PC-9 (cell line): ENCODE data around the gene CTNNA1. TPM values are rescaled to one million over a fixed set of nuclear protein-coding genes. Genes with fewer than 3 reads are reported as not detected.

Experiments
- BruUV-seq: library from RNA; stranded (reverse); fragments of 400-500 nt; replicated peaks from 2 replicates; lab custom pipeline; 2021; lab: Mats Ljungman, UMichigan
- CTCF ChIA-PET: fragments of 300-600 bp; sonication (Branson Sonifier 250); formaldehyde crosslinking; loops from one replicate; lab custom pipeline; 2022; ENCODE audit warnings: antibody characterized with exemption; lab: Charles Lee
- POLR2A ChIA-PET: fragments of 300-600 bp; sonication (Branson Sonifier 250); formaldehyde crosslinking; loops from one replicate; lab custom pipeline; 2022; ENCODE audit warnings: antibody characterized with exemption; ENCODE audit not compliant: unreplicated experiment; lab: Charles Lee
- DNase-seq, 2 experiments: peaks; one replicate each; pipeline versions ENCODE4 v3.0.0 to v3.0.0-alpha.2; 2015 to 2022; ENCODE audit warnings: mixed read lengths in 1 of 2
- H2AFZ ChIP-seq: fragments of 200-600 bp; sonication (generic); 2 replicates; pipeline ENCODE4 v1.8.1; 2017; ENCODE audit warnings: antibody characterized with exemption
- H3F3A ChIP-seq: fragments of 200-600 bp; sonication (generic); 2 replicates; pipeline ENCODE4 v1.8.1; 2017; ENCODE audit warnings: antibody characterized with exemption, mild to moderate bottlenecking, low read depth; ENCODE audit not compliant: insufficient read depth
- H3K27ac ChIP-seq: fragments of 200-600 bp; sonication (generic); 2 replicates; pipeline ENCODE4 v1.6.1; 2016; ENCODE audit warnings: mixed run types
- H3K27me3 ChIP-seq: fragments of 200-600 bp; sonication (generic); 2 replicates; pipeline ENCODE4 v1.6.1; 2016; ENCODE audit warnings: low read depth, mixed run types; ENCODE audit not compliant: insufficient read depth
- H3K36me3 ChIP-seq: fragments of 200-600 bp; sonication (generic); 2 replicates; pipeline ENCODE4 v1.6.1; 2016; ENCODE audit warnings: low read depth, mixed run types
- H3K4me1 ChIP-seq: fragments of 200-600 bp; sonication (generic); replicated peaks from 2 replicates; pipeline ENCODE4 v1.6.1; 2016; ENCODE audit warnings: mixed run types; ENCODE audit not compliant: insufficient read depth
- H3K4me2 ChIP-seq: fragments of 200-600 bp; sonication (generic); 2 replicates; pipeline ENCODE4 v1.6.1; 2017; ENCODE audit warnings: mixed run types
- H3K4me3 ChIP-seq: fragments of 200-600 bp; sonication (generic); 2 replicates; pipeline ENCODE4 v1.6.1; 2016; ENCODE audit warnings: mixed run types
- H3K79me2 ChIP-seq: fragments of 200-600 bp; sonication (generic); 2 replicates; pipeline ENCODE4 v1.6.1; 2017; ENCODE audit warnings: low read depth, mixed run types
- H3K9me2 ChIP-seq: fragments of 200-600 bp; sonication (generic); 2 replicates; pipeline ENCODE4 v1.8.1; 2017; ENCODE audit warnings: mild to moderate bottlenecking; ENCODE audit not compliant: insufficient read depth
- H3K9me3 ChIP-seq: fragments of 200-600 bp; sonication (generic); 2 replicates; pipeline ENCODE4 v1.8.1; 2016; ENCODE audit warnings: low read depth; ENCODE audit not compliant: insufficient read depth
- H4K20me1 ChIP-seq: fragments of 200-600 bp; sonication (generic); 2 replicates; pipeline ENCODE4 v1.8.1; 2017; ENCODE audit not compliant: insufficient read depth
- EZH2 ChIP-seq: fragments of 200-600 bp; sonication (generic); IDR thresholded peaks from 2 replicates; pipeline ENCODE4 v1.8.0; 2017; ENCODE audit warnings: antibody characterized with exemption, low read depth
- intact Hi-C: fragments of 100-400 bp; cut with micrococcal nuclease; formaldehyde crosslinking; loops from one replicate; pipeline ENCODE4 v1.10.0; 2022; ENCODE audit not compliant: unreplicated experiment
- total RNA-seq: library from RNA; stranded (reverse); gene quantifications from 2 replicates; pipeline ENCODE4 v1.2.3, GENCODE V29; 2021
- TF ChIP-seq, protein P1 (sequence below): fragments of 200-600 bp; sonication (generic); conservative IDR thresholded peaks from 2 replicates; pipeline ENCODE4 v1.6.1; 2017; ENCODE audit warnings: mixed run types, antibody characterized with exemption, mild to moderate bottlenecking, moderate library complexity

The CTNNA1 gene
- total RNA-seq, 1 experiment from 2014 or later: 91.7 TPM

GRCh38 chr5:138933522-138934290 lies 180.5 kb downstream of the CTNNA1 start:
- Histone ChIP-seq H2AFZ (no peak overlapping the region), H3K9me3 (no peaks in the 10 kb centered on the region), H3K27me3 (no peaks in the 10 kb centered on the region), H3K4me2 (no peak overlapping the region), H3K9me2 (no peaks in the 10 kb centered on the region), H3F3A (peaks cover 33% of the 10 kb centered on the region; the same call in 1 of the 2 replicates), H3K4me1 (no peaks in the 10 kb centered on the region), H3K27ac (no peak overlapping the region), H4K20me1 (peaks cover 14% of the 10 kb centered on the region), H3K36me3 (peaks cover 36% of the 10 kb centered on the region), H3K79me2 (no peaks in the 10 kb centered on the region), H3K4me3 (no peak overlapping the region)
- no peak for DNase-seq
- TF ChIP-seq EZH2: no peak
- TF ChIP-seq, protein P1, sequence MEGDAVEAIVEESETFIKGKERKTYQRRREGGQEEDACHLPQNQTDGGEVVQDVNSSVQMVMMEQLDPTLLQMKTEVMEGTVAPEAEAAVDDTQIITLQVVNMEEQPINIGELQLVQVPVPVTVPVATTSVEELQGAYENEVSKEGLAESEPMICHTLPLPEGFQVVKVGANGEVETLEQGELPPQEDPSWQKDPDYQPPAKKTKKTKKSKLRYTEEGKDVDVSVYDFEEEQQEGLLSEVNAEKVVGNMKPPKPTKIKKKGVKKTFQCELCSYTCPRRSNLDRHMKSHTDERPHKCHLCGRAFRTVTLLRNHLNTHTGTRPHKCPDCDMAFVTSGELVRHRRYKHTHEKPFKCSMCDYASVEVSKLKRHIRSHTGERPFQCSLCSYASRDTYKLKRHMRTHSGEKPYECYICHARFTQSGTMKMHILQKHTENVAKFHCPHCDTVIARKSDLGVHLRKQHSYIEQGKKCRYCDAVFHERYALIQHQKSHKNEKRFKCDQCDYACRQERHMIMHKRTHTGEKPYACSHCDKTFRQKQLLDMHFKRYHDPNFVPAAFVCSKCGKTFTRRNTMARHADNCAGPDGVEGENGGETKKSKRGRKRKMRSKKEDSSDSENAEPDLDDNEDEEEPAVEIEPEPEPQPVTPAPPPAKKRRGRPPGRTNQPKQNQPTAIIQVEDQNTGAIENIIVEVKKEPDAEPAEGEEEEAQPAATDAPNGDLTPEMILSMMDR: no peak
- CTCF ChIA-PET: no interaction called here
- BruUV-seq: no TSS peak
- POLR2A ChIA-PET: no interaction called here
- intact Hi-C loops: no loop called here

GRCh38 chr5:138934971-138935370 lies 181.7 kb downstream of the CTNNA1 start:
- no peak overlapping the region for H2AFZ ChIP-seq
- no peaks in the 10 kb centered on the region for H3K79me2 ChIP-seq
- DNase-seq: no peak
- H3K4me1 ChIP-seq: no peaks in the 10 kb centered on the region
- intact Hi-C loops: no loop called here
- H3K9me3 ChIP-seq: no peaks in the 10 kb centered on the region
- TF ChIP-seq, protein P1: no peak
- TF ChIP-seq EZH2: no peak
- ChIA-PET POLR2A (no interaction called here), CTCF (no interaction called here)
- H3K9me2 ChIP-seq: no peaks in the 10 kb centered on the region
- peaks cover 36% of the 10 kb centered on the region for H3K36me3 ChIP-seq
- no peaks in the 10 kb centered on the region for H3K27me3 ChIP-seq
- no TSS peak for BruUV-seq
- H4K20me1 ChIP-seq: peaks cover 8% of the 10 kb centered on the region; the same call in 1 of the 2 replicates
- H3K4me3 ChIP-seq: no peak overlapping the region
- no peak overlapping the region for H3K27ac ChIP-seq
- H3F3A ChIP-seq: peaks cover 33% of the 10 kb centered on the region; the same call in 1 of the 2 replicates
- H3K4me2 ChIP-seq: no peak overlapping the region

GRCh38 chr5:138935466-138935865 lies 182.2 kb downstream of the CTNNA1 start:
- CTCF ChIA-PET: no interaction called here

More at GRCh38 chr5:138935466-138935865, 182.2 kb downstream of the CTNNA1 start:
- Histone ChIP-seq H3K36me3 (peaks cover 36% of the 10 kb centered on the region), H3K9me3 (no peaks in the 10 kb centered on the region), H3K27me3 (no peaks in the 10 kb centered on the region), H3K4me2 (no peak overlapping the region), H3F3A (peaks cover 30% of the 10 kb centered on the region; the same call in 1 of the 2 replicates), H3K27ac (no peak overlapping the region), H3K4me3 (no peak overlapping the region), H3K79me2 (no peaks in the 10 kb centered on the region), H2AFZ (no peak overlapping the region), H3K9me2 (no peaks in the 10 kb centered on the region), H4K20me1 (peaks cover 6% of the 10 kb centered on the region; the same call in 1 of the 2 replicates), H3K4me1 (no peaks in the 10 kb centered on the region)
- BruUV-seq: no TSS peak
- TF ChIP-seq, protein P1: no peak
- no peak for TF ChIP-seq EZH2
- DNase-seq: no peak
- POLR2A ChIA-PET: no interaction called here
- intact Hi-C loops: no loop called here
